ENCODE results near the gene PADI2.

DNA sequence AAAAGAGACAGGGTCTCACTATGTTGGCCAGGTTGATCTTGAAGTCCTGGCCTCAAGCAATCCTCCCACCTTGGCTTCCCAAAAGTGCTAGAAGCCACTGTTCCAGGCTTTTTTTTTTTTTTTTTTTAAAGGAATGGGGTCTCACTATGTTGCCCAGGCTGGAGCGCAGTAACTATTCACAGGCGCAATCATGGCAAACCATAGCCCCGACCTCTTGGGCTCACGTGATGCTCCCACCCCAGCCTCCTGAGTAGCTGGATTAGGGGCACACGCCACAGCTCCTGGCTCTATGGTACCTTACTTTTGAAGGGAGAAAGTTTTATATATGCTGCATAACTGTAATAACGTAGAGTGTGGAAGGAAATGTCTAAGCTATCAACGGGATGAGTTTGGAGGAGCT is 101.8 kb downstream of the PADI2 start:
- TF ChIP-seq, protein P1, sequence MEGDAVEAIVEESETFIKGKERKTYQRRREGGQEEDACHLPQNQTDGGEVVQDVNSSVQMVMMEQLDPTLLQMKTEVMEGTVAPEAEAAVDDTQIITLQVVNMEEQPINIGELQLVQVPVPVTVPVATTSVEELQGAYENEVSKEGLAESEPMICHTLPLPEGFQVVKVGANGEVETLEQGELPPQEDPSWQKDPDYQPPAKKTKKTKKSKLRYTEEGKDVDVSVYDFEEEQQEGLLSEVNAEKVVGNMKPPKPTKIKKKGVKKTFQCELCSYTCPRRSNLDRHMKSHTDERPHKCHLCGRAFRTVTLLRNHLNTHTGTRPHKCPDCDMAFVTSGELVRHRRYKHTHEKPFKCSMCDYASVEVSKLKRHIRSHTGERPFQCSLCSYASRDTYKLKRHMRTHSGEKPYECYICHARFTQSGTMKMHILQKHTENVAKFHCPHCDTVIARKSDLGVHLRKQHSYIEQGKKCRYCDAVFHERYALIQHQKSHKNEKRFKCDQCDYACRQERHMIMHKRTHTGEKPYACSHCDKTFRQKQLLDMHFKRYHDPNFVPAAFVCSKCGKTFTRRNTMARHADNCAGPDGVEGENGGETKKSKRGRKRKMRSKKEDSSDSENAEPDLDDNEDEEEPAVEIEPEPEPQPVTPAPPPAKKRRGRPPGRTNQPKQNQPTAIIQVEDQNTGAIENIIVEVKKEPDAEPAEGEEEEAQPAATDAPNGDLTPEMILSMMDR (IDR thresholded peaks at IDR 0.05): no peak
- TF ChIP-seq POLR2A (IDR thresholded peaks at IDR 0.05): no peak

Data from uterus (tissue), 2 donors.